Choroid plexus epithelial cell (primary cell): ENCODE measurements around the gene C1orf21.

Source experiments
- DNase-seq: peaks from one replicate; pipeline ENCODE4 v3.0.0-alpha.2; 2010; ENCODE audit warnings: low read depth
- H3K4me3 ChIP-seq: 2 replicates; pipeline ENCODE4 v1.5.1; 2011; ENCODE audit warnings: low read depth, mild to moderate bottlenecking, control low read depth, low read length, moderate library complexity
- TF ChIP-seq, protein P1 (sequence below): conservative IDR thresholded peaks from 2 replicates; pipeline ENCODE4 v1.5.1; 2011; ENCODE audit warnings: low read depth, mild to moderate bottlenecking, control low read depth, inconsistent platforms, low read length, moderate library complexity

C1orf21 gene

DNA sequence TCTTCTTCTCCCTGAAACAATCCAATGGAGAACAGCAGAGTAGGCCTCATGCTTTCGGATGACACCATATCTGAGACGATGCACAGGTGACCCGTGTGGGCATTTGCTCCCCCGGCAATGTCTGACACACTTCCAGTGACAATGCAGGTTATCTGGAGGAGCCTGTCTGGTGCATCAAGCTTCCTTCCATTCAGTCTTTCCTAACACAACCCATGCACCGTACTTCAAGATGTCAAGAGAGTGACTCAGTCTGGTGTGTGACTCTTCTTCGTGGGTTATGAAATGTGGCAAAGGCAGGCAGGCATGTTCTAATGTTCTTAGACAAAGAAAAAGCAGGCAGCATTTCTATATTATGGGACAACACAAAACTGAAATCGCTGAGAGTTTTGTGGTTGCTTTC lies 208.8 kb downstream of the C1orf21 start:
- H3K4me3 ChIP-seq: no peak overlapping the region
- TF ChIP-seq, protein P1, sequence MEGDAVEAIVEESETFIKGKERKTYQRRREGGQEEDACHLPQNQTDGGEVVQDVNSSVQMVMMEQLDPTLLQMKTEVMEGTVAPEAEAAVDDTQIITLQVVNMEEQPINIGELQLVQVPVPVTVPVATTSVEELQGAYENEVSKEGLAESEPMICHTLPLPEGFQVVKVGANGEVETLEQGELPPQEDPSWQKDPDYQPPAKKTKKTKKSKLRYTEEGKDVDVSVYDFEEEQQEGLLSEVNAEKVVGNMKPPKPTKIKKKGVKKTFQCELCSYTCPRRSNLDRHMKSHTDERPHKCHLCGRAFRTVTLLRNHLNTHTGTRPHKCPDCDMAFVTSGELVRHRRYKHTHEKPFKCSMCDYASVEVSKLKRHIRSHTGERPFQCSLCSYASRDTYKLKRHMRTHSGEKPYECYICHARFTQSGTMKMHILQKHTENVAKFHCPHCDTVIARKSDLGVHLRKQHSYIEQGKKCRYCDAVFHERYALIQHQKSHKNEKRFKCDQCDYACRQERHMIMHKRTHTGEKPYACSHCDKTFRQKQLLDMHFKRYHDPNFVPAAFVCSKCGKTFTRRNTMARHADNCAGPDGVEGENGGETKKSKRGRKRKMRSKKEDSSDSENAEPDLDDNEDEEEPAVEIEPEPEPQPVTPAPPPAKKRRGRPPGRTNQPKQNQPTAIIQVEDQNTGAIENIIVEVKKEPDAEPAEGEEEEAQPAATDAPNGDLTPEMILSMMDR: no peak
- DNase-seq: peak; percentile 50

DNA sequence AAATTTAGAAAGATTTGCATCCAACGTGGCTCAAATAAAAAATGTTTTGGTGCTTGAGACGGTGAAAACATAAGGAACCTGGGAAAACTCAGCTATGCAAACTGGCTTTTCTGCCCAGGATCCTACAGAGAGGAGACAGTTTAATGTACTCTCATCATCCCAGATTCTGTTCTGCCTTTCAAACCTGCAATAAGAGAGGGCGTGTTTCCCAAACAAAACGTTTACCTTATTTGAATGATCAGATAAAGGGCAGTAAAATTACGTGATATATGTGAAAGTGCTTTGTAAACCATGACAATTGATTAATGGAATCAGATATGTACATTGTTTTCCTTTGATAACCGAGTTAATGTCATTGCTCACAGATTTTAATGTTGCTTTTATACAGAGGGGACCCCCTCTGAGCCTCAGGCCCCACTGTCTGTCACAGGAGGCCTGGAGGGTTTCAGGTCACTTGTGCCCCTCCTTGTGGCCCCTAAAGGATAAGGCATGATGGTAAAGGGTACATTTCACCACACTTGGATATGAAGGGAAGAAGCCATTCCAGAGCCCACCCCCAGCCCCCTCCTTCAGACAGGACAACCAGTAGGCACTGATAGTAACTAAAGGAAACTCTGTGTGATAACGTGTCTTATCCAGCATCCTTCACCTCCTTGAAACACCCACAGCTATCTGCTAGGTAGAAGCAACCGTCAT lies 210.3 kb downstream of the C1orf21 start:
- DNase-seq: no peak
- TF ChIP-seq, protein P1: peak; percentile 26

DNA sequence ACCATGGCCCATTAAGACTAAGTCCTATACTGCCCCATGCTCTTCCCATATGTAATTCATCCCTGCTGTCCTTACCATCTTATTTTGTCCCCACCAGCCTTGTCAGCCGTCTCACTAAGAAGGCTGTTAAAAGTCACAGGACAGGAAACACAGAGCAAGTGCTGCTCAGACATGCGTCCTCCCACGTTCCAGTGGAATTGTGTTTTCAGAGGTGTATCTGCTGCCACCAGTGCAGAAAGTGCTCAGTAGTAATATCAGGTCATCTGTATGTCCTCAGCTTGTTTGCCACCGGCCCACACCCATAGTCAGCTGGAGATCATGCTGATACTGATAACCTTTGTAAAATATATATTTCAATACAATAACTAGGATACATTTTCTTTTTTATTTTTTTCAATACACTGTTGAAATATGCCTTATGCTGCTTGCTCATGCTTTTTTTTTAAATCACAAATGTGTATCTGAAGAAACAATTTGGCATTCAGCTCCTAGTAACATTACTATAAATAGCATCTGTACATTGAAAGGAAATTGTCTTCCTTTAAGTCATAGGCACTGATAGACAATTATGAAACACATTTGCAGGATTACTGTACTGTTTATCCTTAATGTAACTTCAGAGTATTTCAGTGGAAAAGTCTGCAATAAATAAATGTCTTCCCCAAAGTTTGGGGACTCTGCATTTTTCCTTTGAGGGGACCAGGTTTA lies 211.0 kb downstream of the C1orf21 start:
- DNase-seq: peak; percentile 46
- no peak overlapping the region for H3K4me3 ChIP-seq
- TF ChIP-seq, protein P1: no peak

More for the DNA sequence above, 210.3 kb downstream of the C1orf21 start:
- H3K4me3 ChIP-seq: no peak overlapping the region

DNA sequence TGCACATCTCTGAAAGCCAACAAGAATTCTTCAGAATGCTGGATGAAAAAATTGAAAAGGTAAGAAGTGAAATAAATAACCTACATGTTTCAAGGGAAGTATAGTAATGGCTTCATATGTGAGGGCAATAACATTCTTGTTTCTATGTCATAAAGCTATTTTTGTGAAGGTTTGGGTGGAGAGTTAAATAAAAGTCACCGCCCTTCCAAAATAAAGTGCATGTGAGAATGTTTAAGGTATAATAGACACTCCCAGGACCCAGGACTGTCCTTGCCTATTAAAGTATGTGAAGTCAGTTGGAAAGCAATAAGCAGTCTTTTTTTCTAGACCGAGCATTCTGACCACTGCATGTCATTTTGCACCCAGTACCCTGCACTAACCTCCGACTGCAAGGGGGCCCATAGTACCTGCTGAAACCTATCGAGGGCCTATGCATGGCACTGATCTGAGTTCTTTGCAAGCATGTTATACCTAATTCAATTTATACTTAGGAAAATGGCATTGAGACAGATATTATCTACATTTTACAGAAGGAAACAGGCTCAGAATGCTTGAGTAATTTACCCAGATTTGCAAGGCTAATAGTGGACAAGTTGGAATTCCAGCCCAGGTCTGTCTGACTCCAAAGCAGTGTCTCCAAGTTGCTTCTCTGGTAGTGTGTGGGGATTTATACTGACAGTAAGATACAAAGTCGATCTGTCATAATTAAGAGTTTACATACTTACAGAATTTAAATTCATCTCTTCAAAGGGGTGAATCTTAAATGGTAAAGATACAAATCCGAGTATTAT lies 211.8 kb downstream of the C1orf21 start:
- H3K4me3 ChIP-seq: no peak overlapping the region
- DNase-seq: no peak
- TF ChIP-seq, protein P1: no peak

DNA sequence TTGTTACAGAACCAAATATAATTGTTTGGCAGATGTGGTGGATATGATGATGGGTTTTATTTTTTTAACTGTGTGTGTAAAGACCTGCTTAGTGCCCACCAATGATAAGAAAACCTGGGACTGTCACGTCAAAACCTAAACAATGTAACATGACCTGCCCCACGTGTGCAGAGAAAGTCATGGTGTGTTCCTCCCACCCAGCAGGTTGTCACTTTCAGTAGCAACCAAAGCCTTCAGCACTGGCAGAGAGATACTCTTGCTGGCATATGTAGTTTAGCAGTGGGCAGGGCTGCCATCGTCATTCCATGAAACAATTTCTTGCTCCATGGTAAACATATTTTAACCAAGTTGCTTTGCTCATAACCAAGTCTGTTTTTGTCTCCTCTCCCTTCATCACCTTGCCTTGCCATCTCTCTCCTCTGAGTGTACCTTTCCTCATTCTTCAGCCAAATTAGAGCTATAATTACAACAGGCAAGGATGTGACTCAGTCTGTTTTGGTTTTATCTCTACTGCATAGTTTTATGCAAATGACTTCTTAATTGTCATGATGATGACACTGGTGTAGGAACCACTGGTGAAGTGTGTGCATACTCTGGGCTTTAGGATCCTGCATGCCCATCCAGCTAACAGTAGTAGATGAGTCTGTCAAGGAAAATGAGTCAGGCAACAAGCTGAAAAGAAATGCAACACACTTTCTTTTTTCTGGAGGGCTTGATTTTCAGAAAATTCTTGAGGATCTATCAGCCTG lies 217.5 kb downstream of the C1orf21 start:
- H3K4me3 ChIP-seq: no peak overlapping the region
- TF ChIP-seq, protein P1: no peak
- DNase-seq: no peak

DNA sequence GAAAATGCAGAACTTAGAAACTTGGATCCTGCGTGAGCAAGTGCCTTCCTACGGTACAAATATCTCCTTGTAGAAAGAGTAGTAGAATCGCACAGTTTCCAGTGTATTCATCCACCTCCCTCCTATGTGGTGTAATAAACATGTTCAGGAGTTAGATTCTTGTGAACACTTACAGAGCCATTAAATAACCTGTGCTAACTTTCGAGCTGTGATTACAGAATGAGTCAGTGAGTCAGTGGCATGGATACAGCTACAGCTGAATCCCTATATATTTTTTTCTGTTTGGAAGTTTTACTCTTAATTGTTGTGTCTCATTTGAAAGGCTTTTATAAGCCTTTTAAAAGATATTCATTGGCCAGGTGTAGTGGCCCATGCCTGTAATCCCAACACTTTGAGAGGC lies 219.1 kb downstream of the C1orf21 start:
- no peak for DNase-seq
- TF ChIP-seq, protein P1: no peak

More for the DNA sequence above, 219.1 kb downstream of the C1orf21 start:
- no peak overlapping the region for H3K4me3 ChIP-seq
